A673 (cell line): ENCODE data around the gene CD6. TPM values are rescaled to one million over a fixed set of nuclear protein-coding genes. Genes with fewer than 3 reads are reported as not detected.

Source experiments
- BruUV-seq: library from RNA; stranded (reverse); fragments of 400-500 nt; replicated peaks from 2 replicates; lab custom pipeline; 2021; lab: Mats Ljungman, UMichigan
- CTCF ChIA-PET: fragments of 300-600 bp; sonication (Branson Sonifier 250); formaldehyde crosslinking; loops from one replicate; lab custom pipeline; 2022; ENCODE audit warnings: antibody characterized with exemption; lab: Charles Lee
- POLR2A ChIA-PET: fragments of 300-600 bp; sonication (Branson Sonifier 250); formaldehyde crosslinking; loops from one replicate; lab custom pipeline; 2022; ENCODE audit warnings: antibody characterized with exemption; ENCODE audit not compliant: low non-redundant PET; lab: Charles Lee
- DNase-seq: peaks from one replicate; pipeline ENCODE4 v3.0.0-alpha.2; 2015; ENCODE audit warnings: low spot score
- H3K27ac ChIP-seq: fragments of 200-600 bp; sonication (generic); 2 replicates; pipeline ENCODE4 v1.5.1; 2016; ENCODE audit warnings: mixed run types, low read depth, mild to moderate bottlenecking, mixed read lengths, antibody characterized with exemption, low read length; ENCODE audit not compliant: poor library complexity, severe bottlenecking
- H3K27me3 ChIP-seq: fragments of 200-600 bp; sonication (generic); replicated peaks from 2 replicates; pipeline ENCODE4 v1.6.1; 2017; ENCODE audit warnings: mixed run types, low read depth, mild to moderate bottlenecking, mixed read lengths, antibody characterized with exemption, low read length; ENCODE audit not compliant: insufficient read depth, poor library complexity
- H3K36me3 ChIP-seq: fragments of 200-600 bp; sonication (generic); 2 replicates; pipeline ENCODE4 v1.6.1; 2016; ENCODE audit warnings: mixed run types, mild to moderate bottlenecking, mixed read lengths, antibody characterized with exemption, low read length; ENCODE audit not compliant: insufficient read depth, poor library complexity, severe bottlenecking
- H3K4me1 ChIP-seq: fragments of 200-600 bp; sonication (generic); 2 replicates; pipeline ENCODE4 v1.6.1; 2017; ENCODE audit warnings: mixed run types, mild to moderate bottlenecking, mixed read lengths, antibody characterized with exemption, low read length; ENCODE audit not compliant: insufficient read depth, poor library complexity, severe bottlenecking
- H3K4me3 ChIP-seq: fragments of 200-600 bp; sonication (generic); 2 replicates; pipeline ENCODE4 v1.5.1; 2016; ENCODE audit warnings: low read depth, mixed run types, mild to moderate bottlenecking, mixed read lengths, low read length; ENCODE audit not compliant: poor library complexity, severe bottlenecking
- H3K9me3 ChIP-seq: fragments of 200-600 bp; sonication (generic); 2 replicates; pipeline ENCODE4 v1.6.1; 2016; ENCODE audit warnings: mixed run types, low read depth, mild to moderate bottlenecking, mixed read lengths, antibody characterized with exemption, low read length; ENCODE audit not compliant: poor library complexity, severe bottlenecking
- EZH2 ChIP-seq: fragments of 200-600 bp; sonication (generic); IDR thresholded peaks from 2 replicates; pipeline ENCODE4 v1.6.1; 2017; ENCODE audit warnings: borderline replicate concordance, low read depth, mild to moderate bottlenecking, mixed read lengths, antibody characterized with exemption, low read length; ENCODE audit not compliant: poor library complexity, severe bottlenecking
- intact Hi-C: fragments of 100-400 bp; cut with micrococcal nuclease; formaldehyde crosslinking; loops from one replicate; pipeline ENCODE4 v1.10.0; 2022; ENCODE audit not compliant: unreplicated experiment
- total RNA-seq: library from RNA; stranded (reverse); gene quantifications from 2 replicates; pipeline ENCODE4 v1.2.3, GENCODE V29; 2021
- TF ChIP-seq, protein P1 (sequence below): fragments of 300-800, 200-600 bp; sonication (generic); conservative IDR thresholded peaks from 2 replicates; pipeline ENCODE4 v1.5.1; 2017; ENCODE audit warnings: low read depth, mild to moderate bottlenecking, antibody characterized with exemption, low read length, moderate library complexity, mixed read lengths

Gene CD6
- total RNA-seq, 1 experiment from 2014 or later, result not detected

DNA sequence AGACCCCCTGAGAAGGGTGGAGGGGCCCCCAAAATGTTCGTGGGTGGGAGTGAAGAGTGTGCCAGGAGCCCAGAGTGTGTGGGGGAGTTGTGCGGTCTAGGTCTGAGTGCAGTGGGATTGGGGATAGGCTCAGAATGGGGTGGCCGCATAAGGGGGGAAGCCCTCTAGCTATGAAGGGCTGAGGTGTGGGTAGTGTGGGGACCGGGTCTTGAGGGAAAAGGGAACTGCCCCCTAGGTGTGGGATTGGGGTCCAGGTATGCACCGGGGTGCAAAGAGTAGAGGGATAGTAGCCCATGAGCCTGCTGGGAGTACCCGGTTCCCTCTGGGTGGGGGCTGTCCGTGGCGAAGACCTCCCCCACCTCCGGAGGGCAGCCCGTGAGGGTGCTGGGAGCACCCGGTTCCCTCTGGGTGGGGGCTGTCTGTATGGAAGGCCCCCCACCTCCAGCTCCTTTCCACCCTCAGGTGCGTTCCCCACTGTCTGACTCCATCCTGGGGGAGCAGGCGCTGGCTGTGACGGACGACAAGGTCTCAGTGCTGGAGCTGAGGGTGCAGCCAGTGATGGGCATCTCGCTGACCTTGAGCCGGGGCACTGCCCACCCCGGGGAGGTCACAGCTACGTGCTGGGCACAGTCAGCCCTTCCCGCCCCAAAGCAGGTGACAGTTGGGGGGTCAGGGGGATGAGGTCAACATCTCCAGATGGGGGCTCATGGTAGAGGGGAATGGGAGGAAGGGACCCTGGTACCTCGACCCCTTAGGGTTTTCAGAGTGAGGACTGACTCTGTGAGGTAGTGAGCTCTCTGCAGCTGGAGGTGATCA is 36.5 kb upstream of the CD6 start:
- CTCF ChIA-PET, result no interaction called here
- BruUV-seq, result no TSS peak
- no peak for TF ChIP-seq EZH2
- TF ChIP-seq, protein P1, sequence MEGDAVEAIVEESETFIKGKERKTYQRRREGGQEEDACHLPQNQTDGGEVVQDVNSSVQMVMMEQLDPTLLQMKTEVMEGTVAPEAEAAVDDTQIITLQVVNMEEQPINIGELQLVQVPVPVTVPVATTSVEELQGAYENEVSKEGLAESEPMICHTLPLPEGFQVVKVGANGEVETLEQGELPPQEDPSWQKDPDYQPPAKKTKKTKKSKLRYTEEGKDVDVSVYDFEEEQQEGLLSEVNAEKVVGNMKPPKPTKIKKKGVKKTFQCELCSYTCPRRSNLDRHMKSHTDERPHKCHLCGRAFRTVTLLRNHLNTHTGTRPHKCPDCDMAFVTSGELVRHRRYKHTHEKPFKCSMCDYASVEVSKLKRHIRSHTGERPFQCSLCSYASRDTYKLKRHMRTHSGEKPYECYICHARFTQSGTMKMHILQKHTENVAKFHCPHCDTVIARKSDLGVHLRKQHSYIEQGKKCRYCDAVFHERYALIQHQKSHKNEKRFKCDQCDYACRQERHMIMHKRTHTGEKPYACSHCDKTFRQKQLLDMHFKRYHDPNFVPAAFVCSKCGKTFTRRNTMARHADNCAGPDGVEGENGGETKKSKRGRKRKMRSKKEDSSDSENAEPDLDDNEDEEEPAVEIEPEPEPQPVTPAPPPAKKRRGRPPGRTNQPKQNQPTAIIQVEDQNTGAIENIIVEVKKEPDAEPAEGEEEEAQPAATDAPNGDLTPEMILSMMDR, result no peak
- Histone ChIP-seq H3K27ac (no peak overlapping the region), H3K27me3 (no peaks in the 10 kb centered on the region), H3K36me3 (peaks cover 21% of the 10 kb centered on the region), H3K4me1 (no peaks in the 10 kb centered on the region), H3K4me3 (no peak overlapping the region), H3K9me3 (no peaks in the 10 kb centered on the region)
- DNase-seq, result no peak
- intact Hi-C loops, result no loop called here
- POLR2A ChIA-PET, result no interaction called here

DNA sequence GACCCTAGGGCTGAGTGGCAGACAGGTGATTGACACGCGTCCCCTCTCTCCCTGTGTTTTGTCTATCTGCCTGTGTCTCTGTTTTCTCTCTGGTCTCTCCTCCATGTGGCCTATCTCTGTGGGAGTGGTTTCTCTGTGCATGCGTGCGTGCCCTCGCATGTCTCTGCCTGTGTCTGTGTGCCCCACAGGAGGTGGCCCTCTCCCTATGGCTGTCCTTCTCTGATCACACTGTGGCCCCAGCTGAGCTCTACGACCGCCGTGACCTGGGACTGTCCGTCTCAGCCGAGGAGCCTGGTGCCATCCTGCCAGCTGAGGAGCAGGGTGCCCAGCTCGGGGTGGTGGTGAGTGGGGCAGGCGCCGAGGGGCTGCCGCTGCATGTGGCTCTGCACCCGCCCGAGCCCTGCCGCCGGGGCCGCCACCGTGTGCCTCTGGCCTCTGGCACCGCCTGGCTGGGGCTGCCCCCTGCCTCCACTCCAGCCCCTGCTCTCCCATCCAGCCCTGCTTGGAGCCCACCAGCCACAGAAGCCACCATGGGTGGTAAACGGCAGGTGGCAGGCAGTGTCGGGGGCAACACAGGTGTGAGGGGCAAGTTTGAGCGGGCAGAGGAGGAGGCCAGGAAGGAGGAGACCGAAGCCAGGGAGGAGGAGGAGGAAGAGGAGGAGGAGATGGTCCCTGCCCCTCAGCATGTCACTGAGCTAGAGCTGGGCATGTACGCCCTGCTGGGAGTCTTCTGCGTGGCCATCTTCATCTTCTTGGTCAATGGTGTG is 35.6 kb upstream of the CD6 start:
- no peak for DNase-seq
- Histone ChIP-seq H3K9me3 (no peaks in the 10 kb centered on the region), H3K27me3 (no peaks in the 10 kb centered on the region), H3K4me1 (no peaks in the 10 kb centered on the region), H3K4me3 (no peak overlapping the region), H3K27ac (no peak overlapping the region), H3K36me3 (peaks cover 18% of the 10 kb centered on the region)
- no peak for TF ChIP-seq EZH2
- TF ChIP-seq, protein P1, result no peak
- ChIA-PET CTCF (no interaction called here), POLR2A (no interaction called here)
- no TSS peak for BruUV-seq
- intact Hi-C loops, result no loop called here

DNA sequence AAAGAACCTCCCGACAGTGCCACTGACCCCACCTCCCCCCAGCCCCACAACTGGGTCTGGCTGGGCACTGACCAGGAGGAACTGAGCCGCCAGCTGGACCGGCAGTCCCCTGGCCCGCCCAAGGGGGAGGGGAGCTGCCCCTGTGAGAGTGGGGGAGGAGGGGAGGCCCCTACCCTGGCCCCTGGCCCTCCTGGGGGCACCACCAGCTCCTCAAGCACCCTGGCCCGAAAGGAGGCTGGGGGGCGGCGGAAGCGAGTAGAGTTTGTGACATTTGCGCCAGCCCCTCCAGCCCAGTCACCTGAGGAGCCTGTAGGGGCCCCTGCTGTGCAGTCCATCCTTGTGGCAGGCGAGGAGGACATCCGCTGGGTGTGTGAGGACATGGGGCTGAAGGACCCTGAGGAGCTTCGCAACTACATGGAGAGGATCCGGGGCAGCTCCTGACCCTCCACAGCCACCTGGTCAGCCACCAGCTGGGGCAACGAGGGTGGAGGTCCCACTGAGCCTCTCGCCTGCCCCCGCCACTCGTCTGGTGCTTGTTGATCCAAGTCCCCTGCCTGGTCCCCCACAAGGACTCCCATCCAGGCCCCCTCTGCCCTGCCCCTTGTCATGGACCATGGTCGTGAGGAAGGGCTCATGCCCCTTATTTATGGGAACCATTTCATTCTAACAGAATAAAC is 34.9 kb upstream of the CD6 start:
- Histone ChIP-seq H3K9me3 (no peaks in the 10 kb centered on the region), H3K27ac (no peak overlapping the region), H3K4me1 (no peaks in the 10 kb centered on the region), H3K27me3 (no peaks in the 10 kb centered on the region), H3K4me3 (no peak overlapping the region), H3K36me3 (peaks cover 11% of the 10 kb centered on the region)
- TSS peak; percentile 21 for BruUV-seq
- ChIA-PET POLR2A (interaction anchor here (0.6 kb wide), 1 partner anchor 13 kb away, joined by 3 read pairs; no protein-coding TSS in a partner anchor), CTCF (no interaction called here)
- intact Hi-C loops, result no loop called here
- TF ChIP-seq EZH2, result no peak
- no peak for DNase-seq
